IPS-20b (cell line): ENCODE measurements around the gene CHN1.

ENCODE experiments used
- H3K27ac ChIP-seq: one replicate; pipeline ENCODE4 v1.5.1; 2013; ENCODE audit warnings: low read length
- H3K27me3 ChIP-seq: 2 replicates; pipeline ENCODE4 v1.6.1; 2013; ENCODE audit warnings: mild to moderate bottlenecking, low read length, inconsistent platforms; ENCODE audit not compliant: insufficient read depth
- H3K36me3 ChIP-seq: 2 replicates; pipeline ENCODE4 v1.6.1; 2013; ENCODE audit warnings: low read depth, mild to moderate bottlenecking, inconsistent platforms, low read length, moderate library complexity; ENCODE audit not compliant: insufficient read depth
- H3K4me1 ChIP-seq: 2 replicates; pipeline ENCODE4 v1.6.1; 2013; ENCODE audit warnings: mild to moderate bottlenecking, control low read depth, inconsistent platforms, low read length, moderate library complexity; ENCODE audit not compliant: insufficient read depth
- H3K4me3 ChIP-seq: 2 replicates; pipeline ENCODE4 v1.5.1; 2013; ENCODE audit warnings: mild to moderate bottlenecking, low read length, inconsistent platforms
- H3K9ac ChIP-seq: 2 replicates; pipeline ENCODE4 v1.6.1; 2013; ENCODE audit warnings: low read depth, mild to moderate bottlenecking, inconsistent platforms, low read length, moderate library complexity
- H3K9me3 ChIP-seq: 2 replicates; pipeline ENCODE4 v1.6.1; 2013; ENCODE audit warnings: mild to moderate bottlenecking, low read depth, low read length, inconsistent platforms; ENCODE audit not compliant: insufficient read depth

The CHN1 gene

GRCh38 chr2:175009917-175010621 lies 4.9 kb upstream of the CHN1 start:
- no peak overlapping the region for H3K4me3 ChIP-seq
- no peaks in the 10 kb centered on the region; the same call in 1 of the 2 replicates for H3K9me3 ChIP-seq
- H3K4me1 ChIP-seq, result peaks cover 21% of the 10 kb centered on the region; the same call in 1 of the 2 replicates
- no peak overlapping the region for H3K9ac ChIP-seq
- no peaks in the 10 kb centered on the region for H3K36me3 ChIP-seq
- no peaks in the 10 kb centered on the region for H3K27me3 ChIP-seq
- no peak overlapping the region for H3K27ac ChIP-seq

GRCh38 chr2:175008801-175009495 lies 3.8 kb upstream of the CHN1 start:
- Histone ChIP-seq H3K36me3 (no peaks in the 10 kb centered on the region), H3K9me3 (no peaks in the 10 kb centered on the region), H3K4me3 (no peak overlapping the region), H3K4me1 (peaks cover 21% of the 10 kb centered on the region; the same call in 1 of the 2 replicates), H3K27ac (no peak overlapping the region), H3K27me3 (no peaks in the 10 kb centered on the region), H3K9ac (no peak overlapping the region)

- Histone ChIP-seq H3K36me3 (no peaks in the 10 kb centered on the region), H3K27ac (no peak overlapping the region), H3K9ac (no peak overlapping the region; the same call in 1 of the 2 replicates), H3K4me3 (no peak overlapping the region), H3K9me3 (no peaks in the 10 kb centered on the region), H3K4me1 (peaks cover 27% of the 10 kb centered on the region; the same call in 1 of the 2 replicates), H3K27me3 (no peaks in the 10 kb centered on the region)
These were observed 2.8 kb upstream of the CHN1 start for GRCh38 chr2:175008009-175008408.

GRCh38 chr2:175007510-175007909 lies 2.3 kb upstream of the CHN1 start:
- no peak overlapping the region; the same call in 1 of the 2 replicates for H3K9ac ChIP-seq
- H3K36me3 ChIP-seq, result no peaks in the 10 kb centered on the region
- H3K4me1 ChIP-seq, result peaks cover 32% of the 10 kb centered on the region; the same call in 1 of the 2 replicates
- no peaks in the 10 kb centered on the region for H3K27me3 ChIP-seq
- no peaks in the 10 kb centered on the region for H3K9me3 ChIP-seq
- H3K4me3 ChIP-seq, result no peak overlapping the region
- H3K27ac ChIP-seq, result no peak overlapping the region

GRCh38 chr2:175006281-175006680 lies 1.1 kb upstream of the CHN1 start:
- H3K27ac ChIP-seq, result no peak overlapping the region
- H3K9ac ChIP-seq, result peak overlapping the region; percentile 82; the same call in 1 of the 2 replicates
- H3K4me3 ChIP-seq, result peak overlapping the region; percentile 88
- H3K9me3 ChIP-seq, result no peaks in the 10 kb centered on the region
- peaks cover 36% of the 10 kb centered on the region; the same call in 1 of the 2 replicates for H3K4me1 ChIP-seq
- H3K27me3 ChIP-seq, result no peaks in the 10 kb centered on the region
- no peaks in the 10 kb centered on the region for H3K36me3 ChIP-seq

- Histone ChIP-seq H3K27ac (peak overlapping the region; percentile 18), H3K27me3 (no peaks in the 10 kb centered on the region)
These were observed 618 bp upstream of the CHN1 start for GRCh38 chr2:175005733-175006264.

GRCh38 chr2:175004730-175004979 lies 526 bp downstream of the CHN1 start:
- Histone ChIP-seq H3K9me3 (no peaks in the 10 kb centered on the region), H3K27me3 (no peaks in the 10 kb centered on the region), H3K4me1 (peaks cover 36% of the 10 kb centered on the region; the same call in 1 of the 2 replicates), H3K27ac (no peak overlapping the region), H3K36me3 (no peaks in the 10 kb centered on the region), H3K4me3 (peak overlapping the region; percentile 92), H3K9ac (peak overlapping the region; percentile 86; the same call in 1 of the 2 replicates)

More at GRCh38 chr2:175005733-175006264, 618 bp upstream of the CHN1 start:
- Histone ChIP-seq H3K4me3 (peak overlapping the region; percentile 88), H3K9me3 (no peaks in the 10 kb centered on the region), H3K4me1 (peaks cover 36% of the 10 kb centered on the region; the same call in 1 of the 2 replicates), H3K36me3 (no peaks in the 10 kb centered on the region), H3K9ac (peak overlapping the region; percentile 82; the same call in 1 of the 2 replicates)

GRCh38 chr2:175003875-175004729 lies 1.1 kb downstream of the CHN1 start:
- H3K36me3 ChIP-seq, result no peaks in the 10 kb centered on the region
- H3K4me3 ChIP-seq, result peak overlapping the region; percentile 92
- H3K27me3 ChIP-seq, result no peaks in the 10 kb centered on the region
- H3K9ac ChIP-seq, result peak overlapping the region; percentile 86
- H3K27ac ChIP-seq, result peak overlapping the region; percentile 61
- H3K4me1 ChIP-seq, result peaks cover 36% of the 10 kb centered on the region; the same call in 1 of the 2 replicates
- no peaks in the 10 kb centered on the region for H3K9me3 ChIP-seq

GRCh38 chr2:175002547-175003274 lies 2.5 kb downstream of the CHN1 start:
- H3K4me3 ChIP-seq, result peak overlapping the region; percentile 92
- no peaks in the 10 kb centered on the region for H3K27me3 ChIP-seq
- H3K9ac ChIP-seq, result peak overlapping the region; percentile 86; the same call in 1 of the 2 replicates
- no peaks in the 10 kb centered on the region for H3K9me3 ChIP-seq
- no peaks in the 10 kb centered on the region for H3K36me3 ChIP-seq
- no peak overlapping the region for H3K27ac ChIP-seq
- H3K4me1 ChIP-seq, result peaks cover 32% of the 10 kb centered on the region; the same call in 1 of the 2 replicates

- Histone ChIP-seq H3K9ac (no peak overlapping the region), H3K4me3 (no peak overlapping the region), H3K27me3 (no peaks in the 10 kb centered on the region), H3K9me3 (no peaks in the 10 kb centered on the region), H3K4me1 (peaks cover 21% of the 10 kb centered on the region; the same call in 1 of the 2 replicates), H3K27ac (no peak overlapping the region), H3K36me3 (no peaks in the 10 kb centered on the region)
These were observed 3.6 kb downstream of the CHN1 start for GRCh38 chr2:175001566-175001965.
